HepG2 (cell line): ENCODE results near the gene RTBDN. TPM values are rescaled to one million over a fixed set of nuclear protein-coding genes. Genes with fewer than 3 reads are reported as not detected.
A peak's percentile ranks its signal among the peaks of the same experiment; 100 is the strongest.

Experiments
- ARNT ChIP-seq: fragments of 450-650 bp; IDR thresholded peaks from 2 replicates; pipeline ENCODE4 v1.6.1; 2017
- GMEB2 ChIP-seq: IDR thresholded peaks from 2 replicates; pipeline ENCODE4 v1.6.1; 2016; ENCODE audit warnings: missing biosample characterization, missing genetic modification reagents, low read depth
- HIVEP1 ChIP-seq: sonication (generic); formaldehyde crosslinking; IDR thresholded peaks from 2 replicates; pipeline ENCODE4 v1.4.0; 2020; ENCODE audit warnings: mild to moderate bottlenecking, missing genetic modification reagents
- HMGA1 ChIP-seq: sonication (generic); formaldehyde crosslinking; conservative IDR thresholded peaks from 2 replicates; pipeline ENCODE4 v1.4.0; 2020; ENCODE audit warnings: missing genetic modification reagents
- KIAA2018 ChIP-seq: sonication (generic); formaldehyde crosslinking; IDR thresholded peaks from 2 replicates; pipeline ENCODE4 v1.5.0; 2020; ENCODE audit warnings: mild to moderate bottlenecking, missing genetic modification reagents, borderline replicate concordance
- PHF8 ChIP-seq: sonication (generic); formaldehyde crosslinking; IDR thresholded peaks from 2 replicates; pipeline ENCODE4 v1.5.0; 2020; ENCODE audit warnings: missing genetic modification reagents
- RARG ChIP-seq: sonication (generic); formaldehyde crosslinking; IDR thresholded peaks from 2 replicates; pipeline ENCODE4 v1.4.0; 2020; ENCODE audit warnings: low read depth, mild to moderate bottlenecking, missing genetic modification reagents
- SMAD3 ChIP-seq: sonication (generic); formaldehyde crosslinking; IDR thresholded peaks from 2 replicates; pipeline ENCODE4 v1.4.0; 2020; ENCODE audit warnings: missing genetic modification reagents
- ZBTB39 ChIP-seq: sonication (generic); formaldehyde crosslinking; IDR thresholded peaks from 2 replicates; pipeline ENCODE4 v1.5.0; 2020; ENCODE audit warnings: missing genetic modification reagents
- ZBTB43 ChIP-seq: sonication (generic); formaldehyde crosslinking; conservative IDR thresholded peaks from 2 replicates; pipeline ENCODE4 v1.4.0; 2020; ENCODE audit warnings: missing genetic modification reagents
- ZBTB46 ChIP-seq: sonication (generic); formaldehyde crosslinking; IDR thresholded peaks from 2 replicates; pipeline ENCODE4 v1.4.0; 2020; ENCODE audit warnings: mild to moderate bottlenecking, missing genetic modification reagents, borderline replicate concordance
- ZNF784 ChIP-seq: sonication (generic); formaldehyde crosslinking; IDR thresholded peaks from 2 replicates; pipeline ENCODE4 v1.5.1; 2020; ENCODE audit warnings: missing genetic modification reagents, mild to moderate bottlenecking, borderline replicate concordance
- polyA plus RNA-seq, 8 experiments: library from polyadenylated mRNA; depleted of rRNA in 3 of 8; stranded (reverse) in 7 of 8; unstranded in 1 of 8; fragments of >200 nt; fragmentation: Illumina TruSeq in 4 of 8; extraction: Trizol in 4 of 8; gene quantifications; 2 replicates each; pipeline versions ENCODE4 v1.2.1 to v1.2.3, GENCODE V29; 2011 to 2016; ENCODE audit warnings: low read depth in 4 of 8, missing spikeins in 1 of 8, mixed read lengths in 1 of 8; ENCODE audit not compliant: insufficient read depth in 1 of 8
- total RNA-seq, 5 experiments: library from RNA; depleted of rRNA; stranded (reverse); fragments of >200 nt; fragmentation: Illumina TruSeq; extraction: Trizol; gene quantifications; 2 replicates each; pipeline ENCODE4 v1.2.3, GENCODE V29; 2016; ENCODE audit warnings: low read depth in 1 of 5

RTBDN gene
- total and polyA plus RNA-seq, 2 of the 13 experiments (the other 11 are each of a cell fraction or from before 2014, with no cell fraction given): 0.27 to 0.48 TPM

- TF ChIP-seq RARG (CRISPR knock-in tag): no peak
- TF ChIP-seq GMEB2 (CRISPR knock-in tag): no peak
- no peak for TF ChIP-seq ZNF784 (CRISPR knock-in tag)
- no peak for TF ChIP-seq KIAA2018 (CRISPR knock-in tag)
- TF ChIP-seq HIVEP1: peak; percentile 45; the same call in 1 of the 2 replicates
- peak; percentile 33; the same call in 1 of the 2 replicates for TF ChIP-seq PHF8 (CRISPR knock-in tag)
- TF ChIP-seq HMGA1 (CRISPR knock-in tag): no peak
- TF ChIP-seq ZBTB46 (CRISPR knock-in tag): no peak
- TF ChIP-seq ZBTB43: 0 out of 2 replicates have a peak, but pooled peaks have one; percentile 8
- TF ChIP-seq ARNT: no peak
- peak; percentile 55; the same call in 1 of the 2 replicates for TF ChIP-seq SMAD3 (CRISPR knock-in tag)
- TF ChIP-seq ZBTB39: no peak
Measured at GRCh38 chr19:12789904-12790619, 44.3 kb downstream of the RTBDN start (continued).
